ENCODE measurements around the gene NME3. TPM values are rescaled to one million over a fixed set of nuclear protein-coding genes. Genes with fewer than 3 reads are reported as not detected.

Gene NME3
- total RNA-seq, 5 donors from 2014 or later (not counting 1 experiment from before 2014, with no cell fraction given): 45.1 to 95.9 (median 87.5) TPM

GRCh38 chr16:1794908-1795666 lies 23.7 kb upstream of the NME3 start:
- DNase-seq (no peak), ATAC-seq (replicated peaks in 1 of 4) (no peak)
- no peaks in the 10 kb centered on the region for H3K27me3 ChIP-seq (replicated peaks in 1 of 2; ENCODE audit: control insufficient read depth in 2 of 2, extremely low read depth in 1 of 2, insufficient read depth in 2 of 2, low read length in 1 of 2)
- H3K4me3 ChIP-seq (ENCODE audit: control insufficient read depth in 1 of 2, extremely low read depth in 1 of 2, low read length in 1 of 2): no peak overlapping the region
- H3K27ac Mint-ChIP-seq: no peak overlapping the region
- H3K27me3 Mint-ChIP-seq: no peaks in the 10 kb centered on the region
- ChIA-PET POLR2A (no interaction called here), CTCF (no interaction called here)
- H3K4me1 ChIP-seq (ENCODE audit: control insufficient read depth in 1 of 2, extremely low read depth in 1 of 2, insufficient read depth in 2 of 2, low read length in 2 of 2): peaks cover 0 to 4% of the 10 kb centered on the region in 2 experiments
- H3K9me3 Mint-ChIP-seq: peaks cover 0 to 7% (median 0%) of the 10 kb centered on the region in 3 donors
- no peak overlapping the region for H3K4me3 Mint-ChIP-seq
- 92% methylated on average over 17 of the region's 32 CpGs for WGBS (ENCODE audit: insufficient coverage)
- no peak overlapping the region for H3K27ac ChIP-seq (ENCODE audit: low read length)
- peaks cover 3 to 4% of the 10 kb centered on the region in 2 donors for H3K36me3 ChIP-seq (ENCODE audit: control insufficient read depth in 2 of 2, extremely low read depth in 1 of 2, insufficient read depth in 1 of 2, low read length in 1 of 2)
- no peaks in the 10 kb centered on the region for H3K9me3 ChIP-seq
- H3K4me1 Mint-ChIP-seq: no peaks in the 10 kb centered on the region
- peaks cover 3% of the 10 kb centered on the region for H3K36me3 Mint-ChIP-seq

GRCh38 chr16:1794221-1794871 lies 23.0 kb upstream of the NME3 start:
- Histone ChIP-seq H3K27ac (ENCODE audit: low read length) (no peak overlapping the region), H3K27me3 (replicated peaks in 1 of 2; ENCODE audit: control insufficient read depth in 2 of 2, extremely low read depth in 1 of 2, insufficient read depth in 2 of 2, low read length in 1 of 2) (no peaks in the 10 kb centered on the region), H3K4me3 (ENCODE audit: control insufficient read depth in 1 of 2, extremely low read depth in 1 of 2, low read length in 1 of 2) (no peak overlapping the region), H3K4me1 (ENCODE audit: control insufficient read depth in 1 of 2, extremely low read depth in 1 of 2, insufficient read depth in 2 of 2, low read length in 2 of 2) (peaks cover 0 to 4% of the 10 kb centered on the region in 2 experiments), H3K36me3 (ENCODE audit: control insufficient read depth in 2 of 2, extremely low read depth in 1 of 2, insufficient read depth in 1 of 2, low read length in 1 of 2) (peaks cover 10 to 11% of the 10 kb centered on the region in 2 donors), H3K9me3 (no peaks in the 10 kb centered on the region)
- CTCF ChIA-PET: no interaction called here
- WGBS (ENCODE audit: insufficient coverage): 81% methylated on average over 14 of the region's 18 CpGs
- H3K36me3 Mint-ChIP-seq: peaks cover 3% of the 10 kb centered on the region
- POLR2A ChIA-PET: no interaction called here
- DNase-seq: no peak
- no peak overlapping the region for H3K4me3 Mint-ChIP-seq
- no peak for ATAC-seq (replicated peaks in 1 of 4)
- H3K9me3 Mint-ChIP-seq: peaks cover 0 to 5% (median 0%) of the 10 kb centered on the region in 3 donors
- no peak overlapping the region for H3K27ac Mint-ChIP-seq
- H3K27me3 Mint-ChIP-seq: no peaks in the 10 kb centered on the region
- H3K4me1 Mint-ChIP-seq: no peaks in the 10 kb centered on the region

- peaks cover 5% of the 10 kb centered on the region for H3K36me3 Mint-ChIP-seq
- DNase-seq (no peak), ATAC-seq (replicated peaks in 1 of 4) (no peak)
- H3K4me3 Mint-ChIP-seq: no peak within 1 kb of the TSS
- ChIA-PET CTCF (no interaction called here), POLR2A (no interaction called here)
- peaks cover 0 to 4% (median 1%) of the 10 kb centered on the region in 3 donors for H3K4me1 Mint-ChIP-seq
- H3K9me3 Mint-ChIP-seq: no peaks in the 10 kb centered on the region
- Histone ChIP-seq H3K27me3 (replicated peaks in 1 of 2; ENCODE audit: control insufficient read depth in 2 of 2, extremely low read depth in 1 of 2, insufficient read depth in 2 of 2, low read length in 1 of 2) (no peaks in the 10 kb centered on the region), H3K4me1 (ENCODE audit: control insufficient read depth in 1 of 2, extremely low read depth in 1 of 2, insufficient read depth in 2 of 2, low read length in 2 of 2) (peaks cover 0 to 6% of the 10 kb centered on the region in 2 experiments), H3K27ac (ENCODE audit: low read length) (no peak within 1 kb of the TSS), H3K4me3 (ENCODE audit: control insufficient read depth in 1 of 2, extremely low read depth in 1 of 2, low read length in 1 of 2) (no peak within 1 kb of the TSS), H3K36me3 (ENCODE audit: control insufficient read depth in 2 of 2, extremely low read depth in 1 of 2, insufficient read depth in 1 of 2, low read length in 1 of 2) (peaks cover 11 to 17% of the 10 kb centered on the region in 2 donors), H3K9me3 (no peaks in the 10 kb centered on the region)
- 87% methylated on average over 26 of the region's 28 CpGs for WGBS (ENCODE audit: insufficient coverage)
- H3K27ac Mint-ChIP-seq: no peak within 1 kb of the TSS
- no peaks in the 10 kb centered on the region for H3K27me3 Mint-ChIP-seq
Observed at GRCh38 chr16:1793578-1794220, 22.4 kb upstream of the NME3 start, which contains the start of gene IGFALS. Gene IGFALS (minus strand): TSS chr16:1793705. CDS start chr16:1793652, 53 bp downstream.

GRCh38 chr16:1792836-1793577 lies 21.7 kb upstream of the NME3 start:
- peaks cover 0 to 7% of the 10 kb centered on the region in 2 experiments for H3K4me1 ChIP-seq (ENCODE audit: control insufficient read depth in 1 of 2, extremely low read depth in 1 of 2, insufficient read depth in 2 of 2, low read length in 2 of 2)
- H3K36me3 ChIP-seq (ENCODE audit: control insufficient read depth in 2 of 2, extremely low read depth in 1 of 2, insufficient read depth in 1 of 2, low read length in 1 of 2): peaks cover 12 to 24% of the 10 kb centered on the region in 2 donors
- Mint-ChIP-seq H3K27me3 (no peaks in the 10 kb centered on the region), H3K4me3 (no peak overlapping the region), H3K4me1 (peaks cover 0 to 4% (median 1%) of the 10 kb centered on the region in 3 donors), H3K9me3 (no peaks in the 10 kb centered on the region), H3K36me3 (peaks cover 5% of the 10 kb centered on the region), H3K27ac (no peak overlapping the region)
- CTCF ChIA-PET: no interaction called here
- H3K27me3 ChIP-seq (replicated peaks in 1 of 2; ENCODE audit: control insufficient read depth in 2 of 2, extremely low read depth in 1 of 2, insufficient read depth in 2 of 2, low read length in 1 of 2): no peaks in the 10 kb centered on the region
- no peak overlapping the region for H3K4me3 ChIP-seq (ENCODE audit: control insufficient read depth in 1 of 2, extremely low read depth in 1 of 2, low read length in 1 of 2)
- no peak for DNase-seq
- 96% methylated on average over 32 of the region's 33 CpGs for WGBS (ENCODE audit: insufficient coverage)
- no peak overlapping the region for H3K27ac ChIP-seq (ENCODE audit: low read length)
- POLR2A ChIA-PET: interaction anchor here in 1 of 2 donors (0.6 kb wide), 1 partner anchor 134 kb away, joined by 5 read pairs; no protein-coding TSS in a partner anchor
- H3K9me3 ChIP-seq: no peaks in the 10 kb centered on the region
- ATAC-seq (replicated peaks in 1 of 4): no peak

- H3K36me3 Mint-ChIP-seq: peaks cover 5% of the 10 kb centered on the region
- no peaks in the 10 kb centered on the region for H3K27me3 ChIP-seq (replicated peaks in 1 of 2; ENCODE audit: control insufficient read depth in 2 of 2, extremely low read depth in 1 of 2, insufficient read depth in 2 of 2, low read length in 1 of 2)
- H3K4me1 ChIP-seq (ENCODE audit: control insufficient read depth in 1 of 2, extremely low read depth in 1 of 2, insufficient read depth in 2 of 2, low read length in 2 of 2): peaks cover 0 to 9% of the 10 kb centered on the region in 2 experiments
- H3K4me3 Mint-ChIP-seq: no peak overlapping the region
- peaks cover 0 to 4% (median 1%) of the 10 kb centered on the region in 3 donors for H3K4me1 Mint-ChIP-seq
- H3K36me3 ChIP-seq (ENCODE audit: control insufficient read depth in 2 of 2, extremely low read depth in 1 of 2, insufficient read depth in 1 of 2, low read length in 1 of 2): peaks cover 14 to 32% of the 10 kb centered on the region in 2 donors
- ChIA-PET POLR2A (interaction anchor here in 1 of 2 donors (0.6 kb wide), 1 partner anchor 135 kb away, joined by 5 read pairs; no protein-coding TSS in a partner anchor), CTCF (no interaction called here)
- no peaks in the 10 kb centered on the region for H3K9me3 ChIP-seq
- H3K4me3 ChIP-seq (ENCODE audit: control insufficient read depth in 1 of 2, extremely low read depth in 1 of 2, low read length in 1 of 2): no peak overlapping the region
- DNase-seq (no peak), ATAC-seq (replicated peaks in 1 of 4) (no peak)
- no peaks in the 10 kb centered on the region for H3K27me3 Mint-ChIP-seq
- 96% methylated on average over 54 of the region's 59 CpGs for WGBS (ENCODE audit: insufficient coverage)
- H3K27ac ChIP-seq (ENCODE audit: low read length): no peak overlapping the region
- H3K27ac Mint-ChIP-seq: no peak overlapping the region
- H3K9me3 Mint-ChIP-seq: no peaks in the 10 kb centered on the region
Observed at GRCh38 chr16:1791943-1792812, 20.8 kb upstream of the NME3 start.

All from T-cell (primary cell).